WTC11 (cell line): Measurements from ENCODE around the gene GPR68. TPM values are rescaled to one million over a fixed set of nuclear protein-coding genes. Genes with fewer than 3 reads are reported as not detected.

Experiments used
- ATAC-seq: fragments of 200-7000 bp; cut with Tn5 transposase; 2 replicates; pipeline ENCODE4 v1.10.0; 2021; ENCODE audit warnings: mild to moderate bottlenecking, moderate library complexity
- Bru-seq: library from RNA; stranded (reverse); fragments of 400-500 nt; gene quantifications from one replicate; lab custom pipeline; 2021; lab: Mats Ljungman, UMichigan
- CTCF ChIA-PET: fragments of 300-600 bp; sonication (Branson Sonifier 250); formaldehyde crosslinking; loops from one replicate; lab custom pipeline; 2021; ENCODE audit warnings: antibody characterized with exemption; lab: Charles Lee
- POLR2A ChIA-PET: fragments of 350-600 bp; sonication (Branson Sonifier 250); formaldehyde crosslinking; loops from one replicate; lab custom pipeline; 2021; ENCODE audit warnings: antibody characterized with exemption; lab: Charles Lee
- DNase-seq: peaks from one replicate; pipeline ENCODE4 v3.0.0; 2021; ENCODE audit warnings: low spot score
- H3K27ac Mint-ChIP-seq: 2 replicates; pipeline ENCODE4 v1.8.0; 2021; ENCODE audit warnings: mixed read lengths
- H3K27me3 Mint-ChIP-seq: 2 replicates; pipeline ENCODE4 v1.8.0; 2021; ENCODE audit warnings: low read depth, mild to moderate bottlenecking, moderate library complexity, mixed read lengths
- H3K36me3 Mint-ChIP-seq: 2 replicates; pipeline ENCODE4 v1.8.0; 2021; ENCODE audit warnings: mixed read lengths
- H3K4me1 Mint-ChIP-seq: 2 replicates; pipeline ENCODE4 v1.8.0; 2022; ENCODE audit warnings: mixed read lengths
- H3K4me3 Mint-ChIP-seq: 2 replicates; pipeline ENCODE4 v1.8.0; 2021; ENCODE audit warnings: mild to moderate bottlenecking, moderate library complexity, mixed read lengths
- H3K9me3 Mint-ChIP-seq: 2 replicates; pipeline ENCODE4 v1.8.0; 2021; ENCODE audit warnings: mixed read lengths
- CREB1 ChIP-seq: sonication (generic); formaldehyde crosslinking; IDR thresholded peaks from 2 replicates; pipeline ENCODE4 v1.8.0; 2023; ENCODE audit warnings: mild to moderate bottlenecking, missing genetic modification reagents
- ELF4 ChIP-seq: sonication (generic); formaldehyde crosslinking; IDR thresholded peaks from 2 replicates; pipeline ENCODE4 v1.8.1; 2022; ENCODE audit warnings: low read depth, mild to moderate bottlenecking, moderate library complexity, missing genetic modification reagents
- ERG ChIP-seq: fragments of 250-450 bp; sonication (Bioruptor Pico); IDR thresholded peaks from 2 replicates; pipeline ENCODE4 v1.8.0; 2021; ENCODE audit warnings: mild to moderate bottlenecking
- ESRRA ChIP-seq: sonication (generic); formaldehyde crosslinking; IDR thresholded peaks from 2 replicates; pipeline ENCODE4 v1.8.1; 2022; ENCODE audit warnings: mild to moderate bottlenecking, missing genetic modification reagents, borderline replicate concordance
- FOXJ3 ChIP-seq: sonication (generic); formaldehyde crosslinking; IDR thresholded peaks from 2 replicates; pipeline ENCODE4 v1.9.0; 2021; ENCODE audit warnings: missing genetic modification reagents, mild to moderate bottlenecking, borderline replicate concordance
- FOXK1 ChIP-seq: sonication (generic); formaldehyde crosslinking; IDR thresholded peaks from 2 replicates; pipeline ENCODE4 v1.8.0; 2022; ENCODE audit warnings: mild to moderate bottlenecking, moderate library complexity, missing genetic modification reagents
- FOXP1 ChIP-seq: sonication (generic); formaldehyde crosslinking; IDR thresholded peaks from 2 replicates; pipeline ENCODE4 v1.8.0; 2022; ENCODE audit warnings: missing genetic modification reagents, mild to moderate bottlenecking, moderate library complexity, borderline replicate concordance
- HMGA2 ChIP-seq: fragments of 250-450 bp; sonication (Bioruptor Pico); IDR thresholded peaks from 2 replicates; pipeline ENCODE4 v1.4.0; 2021; ENCODE audit warnings: mild to moderate bottlenecking, moderate library complexity
- NFE2L1 ChIP-seq: sonication (generic); formaldehyde crosslinking; IDR thresholded peaks from 2 replicates; pipeline ENCODE4 v1.8.1; 2023; ENCODE audit warnings: missing genetic modification reagents
- NR2C2 ChIP-seq: sonication (generic); formaldehyde crosslinking; IDR thresholded peaks from 2 replicates; pipeline ENCODE4 v1.8.0; 2022; ENCODE audit warnings: mild to moderate bottlenecking, missing genetic modification reagents
- ZNF263 ChIP-seq: sonication (generic); formaldehyde crosslinking; IDR thresholded peaks from 2 replicates; pipeline ENCODE4 v1.8.1; 2022; ENCODE audit warnings: low read depth, mild to moderate bottlenecking, moderate library complexity, missing genetic modification reagents
- ZNF396 ChIP-seq: fragments of 250-450 bp; sonication (Bioruptor Pico); IDR thresholded peaks from 2 replicates; pipeline ENCODE4 v1.8.0; 2021; ENCODE audit warnings: mild to moderate bottlenecking, moderate library complexity, borderline replicate concordance
- ZNF423 ChIP-seq: fragments of 250-450 bp; sonication (Bioruptor Pico); IDR thresholded peaks from 2 replicates; pipeline ENCODE4 v2.1.2; 2022; ENCODE audit warnings: mild to moderate bottlenecking, moderate library complexity
- long read RNA-seq, 3 experiments: library from RNA in 1 of 3; library from capped mRNA in 1 of 3; library from polyadenylated mRNA in 1 of 3; unstranded in 2 of 3; stranded (forward) in 1 of 3; transcript quantifications; one replicate each; pipeline ENCODE4 v2.0.0, GENCODE V29; 2021
- total RNA-seq: library from RNA; stranded (reverse); gene quantifications from 3 replicates; pipeline ENCODE4 v1.2.3, GENCODE V29; 2021
- TF ChIP-seq, protein P1 (sequence below): sonication (generic); formaldehyde crosslinking; IDR thresholded peaks from 2 replicates; pipeline ENCODE4 v1.8.1; 2023; ENCODE audit warnings: mild to moderate bottlenecking, missing genetic modification reagents
- TF ChIP-seq, protein P2 (sequence below): sonication (generic); formaldehyde crosslinking; IDR thresholded peaks from 2 replicates; pipeline ENCODE4 v1.8.1; 2023; ENCODE audit warnings: mild to moderate bottlenecking, missing genetic modification reagents, moderate library complexity
- TF ChIP-seq, protein P3 (sequence below): fragments of 250-450 bp; sonication (Bioruptor Pico); IDR thresholded peaks from 2 replicates; pipeline ENCODE4 v2.1.2; 2022; ENCODE audit warnings: mild to moderate bottlenecking, moderate library complexity
- TF ChIP-seq, protein P4 (sequence below): sonication (generic); formaldehyde crosslinking; IDR thresholded peaks from 2 replicates; pipeline ENCODE4 v1.8.1; 2022; ENCODE audit warnings: mild to moderate bottlenecking, moderate library complexity, missing genetic modification reagents
- TF ChIP-seq, protein P5 (sequence below): sonication (generic); formaldehyde crosslinking; IDR thresholded peaks from 2 replicates; pipeline ENCODE4 v1.8.1; 2023; ENCODE audit warnings: mild to moderate bottlenecking, missing genetic modification reagents

Gene GPR68
- total RNA-seq, result 0.21 to 0.28 TPM (median 0.27 TPM) in 3 replicates
- percentile 9 among the genes with signal in this experiment for Bru-seq, nascent RNA
- long read RNA-seq, experiment 1, result 0 reads
- long read RNA-seq, experiment 2, result 0 reads
- long read RNA-seq, experiment 3, result 0 reads

DNA sequence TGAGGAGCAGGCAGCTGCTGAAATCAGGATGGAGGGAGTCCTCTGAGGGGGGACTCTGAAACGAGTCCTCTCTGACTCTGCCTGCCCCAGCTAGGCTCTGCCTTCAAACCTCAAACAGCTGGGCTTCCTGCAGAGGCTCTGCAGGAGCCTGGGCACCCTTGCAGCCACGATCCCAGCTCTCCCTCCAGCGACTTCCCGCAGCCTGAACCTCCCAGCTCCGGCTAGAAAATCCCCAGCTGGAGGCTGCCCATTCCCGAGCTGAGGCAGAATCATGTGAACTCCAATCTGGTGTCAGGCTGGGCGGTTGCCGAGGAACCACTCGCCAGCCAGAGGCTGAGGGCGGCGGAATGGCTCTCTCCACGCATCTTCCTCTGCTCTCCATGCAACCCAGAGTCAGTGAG, at the start of gene GPR68:
GPR68 (minus strand) TSS at position 204 of the 401 bp plus-strand sequence. CDS start 9,654 bp downstream, outside the sequence.
- Mint-ChIP-seq H3K36me3 (peaks cover 1% of the 10 kb centered on the region; the same call in 1 of the 2 replicates), H3K27ac (no peak within 1 kb of the TSS), H3K4me3 (no peak within 1 kb of the TSS), H3K27me3 (peaks cover 12% of the 10 kb centered on the region), H3K9me3 (peaks cover 19% of the 10 kb centered on the region), H3K4me1 (peaks cover under 1% of the 10 kb centered on the region; the same call in 1 of the 2 replicates)
- ATAC-seq (peak; percentile 82), DNase-seq (peak; percentile 43)
- TF ChIP-seq ESRRA (CRISPR knock-in tag) (no peak), ZNF263 (CRISPR knock-in tag) (0 out of 2 replicates have a peak, but pooled peaks have one; percentile 29), ERG (no peak), FOXK1 (CRISPR knock-in tag) (no peak), ELF4 (CRISPR knock-in tag) (no peak), ZNF423 (CRISPR knock-in tag) (peak; percentile 58; the same call in 1 of the 2 replicates), FOXJ3 (CRISPR knock-in tag) (no peak), ZNF396 (CRISPR knock-in tag) (no peak)
- TF ChIP-seq, protein P1, sequence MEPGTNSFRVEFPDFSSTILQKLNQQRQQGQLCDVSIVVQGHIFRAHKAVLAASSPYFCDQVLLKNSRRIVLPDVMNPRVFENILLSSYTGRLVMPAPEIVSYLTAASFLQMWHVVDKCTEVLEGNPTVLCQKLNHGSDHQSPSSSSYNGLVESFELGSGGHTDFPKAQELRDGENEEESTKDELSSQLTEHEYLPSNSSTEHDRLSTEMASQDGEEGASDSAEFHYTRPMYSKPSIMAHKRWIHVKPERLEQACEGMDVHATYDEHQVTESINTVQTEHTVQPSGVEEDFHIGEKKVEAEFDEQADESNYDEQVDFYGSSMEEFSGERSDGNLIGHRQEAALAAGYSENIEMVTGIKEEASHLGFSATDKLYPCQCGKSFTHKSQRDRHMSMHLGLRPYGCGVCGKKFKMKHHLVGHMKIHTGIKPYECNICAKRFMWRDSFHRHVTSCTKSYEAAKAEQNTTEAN, result no peak
- TF ChIP-seq, protein P2, sequence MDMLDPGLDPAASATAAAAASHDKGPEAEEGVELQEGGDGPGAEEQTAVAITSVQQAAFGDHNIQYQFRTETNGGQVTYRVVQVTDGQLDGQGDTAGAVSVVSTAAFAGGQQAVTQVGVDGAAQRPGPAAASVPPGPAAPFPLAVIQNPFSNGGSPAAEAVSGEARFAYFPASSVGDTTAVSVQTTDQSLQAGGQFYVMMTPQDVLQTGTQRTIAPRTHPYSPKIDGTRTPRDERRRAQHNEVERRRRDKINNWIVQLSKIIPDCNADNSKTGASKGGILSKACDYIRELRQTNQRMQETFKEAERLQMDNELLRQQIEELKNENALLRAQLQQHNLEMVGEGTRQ (CRISPR knock-in tag), result no peak
- TF ChIP-seq, protein P3, sequence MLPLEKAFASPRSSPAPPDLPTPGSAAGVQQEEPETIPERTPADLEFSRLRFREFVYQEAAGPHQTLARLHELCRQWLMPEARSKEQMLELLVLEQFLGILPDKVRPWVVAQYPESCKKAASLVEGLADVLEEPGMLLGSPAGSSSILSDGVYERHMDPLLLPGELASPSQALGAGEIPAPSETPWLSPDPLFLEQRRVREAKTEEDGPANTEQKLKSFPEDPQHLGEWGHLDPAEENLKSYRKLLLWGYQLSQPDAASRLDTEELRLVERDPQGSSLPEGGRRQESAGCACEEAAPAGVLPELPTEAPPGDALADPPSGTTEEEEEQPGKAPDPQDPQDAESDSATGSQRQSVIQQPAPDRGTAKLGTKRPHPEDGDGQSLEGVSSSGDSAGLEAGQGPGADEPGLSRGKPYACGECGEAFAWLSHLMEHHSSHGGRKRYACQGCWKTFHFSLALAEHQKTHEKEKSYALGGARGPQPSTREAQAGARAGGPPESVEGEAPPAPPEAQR (CRISPR knock-in tag), result no peak
- ChIA-PET POLR2A (interaction anchor here (0.6 kb wide), 2 partner anchors 71 to 248 kb away, joined by 3 to 4 read pairs; no protein-coding TSS in a partner anchor), CTCF (interaction anchor here (0.9 to 4.1 kb wide), 6 partner anchors 8 to 111 kb away, joined by 3 to 19 read pairs (median 4); no protein-coding TSS in a partner anchor)

DNA sequence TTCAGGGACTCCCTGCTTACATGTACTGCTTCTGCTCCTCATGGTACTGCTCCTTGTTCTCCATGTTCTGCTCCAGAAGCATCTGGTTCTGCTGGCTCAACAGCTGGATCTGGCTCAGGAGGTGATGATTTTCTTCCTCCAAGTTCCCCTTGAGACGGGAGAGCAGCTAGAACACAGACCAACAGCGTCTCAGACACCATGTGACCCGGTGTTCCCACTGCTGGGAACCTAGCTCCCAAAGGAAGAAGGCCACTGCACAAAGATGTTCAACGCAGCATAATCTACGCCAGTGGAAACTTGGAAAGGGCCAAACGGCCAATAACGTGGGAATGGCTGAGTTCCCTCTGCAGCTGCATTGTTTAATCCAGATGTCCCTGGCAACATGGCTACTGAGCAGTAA, 49.6 kb upstream of the GPR68 start:
- Mint-ChIP-seq H3K9me3 (no peaks in the 10 kb centered on the region), H3K4me1 (no peaks in the 10 kb centered on the region), H3K27ac (no peak overlapping the region; the same call in 1 of the 2 replicates), H3K36me3 (peaks cover 71% of the 10 kb centered on the region), H3K4me3 (no peak overlapping the region), H3K27me3 (no peaks in the 10 kb centered on the region)
- ATAC-seq (no peak), DNase-seq (no peak)
- POLR2A ChIA-PET, result no interaction called here
- TF ChIP-seq FOXP1 (CRISPR knock-in tag) (no peak), CREB1 (no peak), NR2C2 (CRISPR knock-in tag) (no peak), NFE2L1 (CRISPR knock-in tag) (no peak), HMGA2 (CRISPR knock-in tag) (no peak)
- TF ChIP-seq, protein P4, sequence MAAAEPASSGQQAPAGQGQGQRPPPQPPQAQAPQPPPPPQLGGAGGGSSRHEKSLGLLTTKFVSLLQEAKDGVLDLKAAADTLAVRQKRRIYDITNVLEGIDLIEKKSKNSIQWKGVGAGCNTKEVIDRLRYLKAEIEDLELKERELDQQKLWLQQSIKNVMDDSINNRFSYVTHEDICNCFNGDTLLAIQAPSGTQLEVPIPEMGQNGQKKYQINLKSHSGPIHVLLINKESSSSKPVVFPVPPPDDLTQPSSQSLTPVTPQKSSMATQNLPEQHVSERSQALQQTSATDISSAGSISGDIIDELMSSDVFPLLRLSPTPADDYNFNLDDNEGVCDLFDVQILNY (CRISPR knock-in tag), result no peak
- TF ChIP-seq, protein P5, sequence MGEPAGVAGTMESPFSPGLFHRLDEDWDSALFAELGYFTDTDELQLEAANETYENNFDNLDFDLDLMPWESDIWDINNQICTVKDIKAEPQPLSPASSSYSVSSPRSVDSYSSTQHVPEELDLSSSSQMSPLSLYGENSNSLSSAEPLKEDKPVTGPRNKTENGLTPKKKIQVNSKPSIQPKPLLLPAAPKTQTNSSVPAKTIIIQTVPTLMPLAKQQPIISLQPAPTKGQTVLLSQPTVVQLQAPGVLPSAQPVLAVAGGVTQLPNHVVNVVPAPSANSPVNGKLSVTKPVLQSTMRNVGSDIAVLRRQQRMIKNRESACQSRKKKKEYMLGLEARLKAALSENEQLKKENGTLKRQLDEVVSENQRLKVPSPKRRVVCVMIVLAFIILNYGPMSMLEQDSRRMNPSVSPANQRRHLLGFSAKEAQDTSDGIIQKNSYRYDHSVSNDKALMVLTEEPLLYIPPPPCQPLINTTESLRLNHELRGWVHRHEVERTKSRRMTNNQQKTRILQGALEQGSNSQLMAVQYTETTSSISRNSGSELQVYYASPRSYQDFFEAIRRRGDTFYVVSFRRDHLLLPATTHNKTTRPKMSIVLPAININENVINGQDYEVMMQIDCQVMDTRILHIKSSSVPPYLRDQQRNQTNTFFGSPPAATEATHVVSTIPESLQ (CRISPR knock-in tag), result no peak
- CTCF ChIA-PET, result no interaction called here
